Airway epithelial cell (primary cell): ENCODE data around the gene UNC93B1. TPM values are rescaled to one million over a fixed set of nuclear protein-coding genes. Genes with fewer than 3 reads are reported as not detected.

Experiments
- total RNA-seq: library from RNA; depleted of rRNA; stranded (reverse); fragments of >200 nt; gene quantifications from 2 replicates; pipeline ENCODE4 v1.2.3, GENCODE V29; 2015

The UNC93B1 gene, protein sequence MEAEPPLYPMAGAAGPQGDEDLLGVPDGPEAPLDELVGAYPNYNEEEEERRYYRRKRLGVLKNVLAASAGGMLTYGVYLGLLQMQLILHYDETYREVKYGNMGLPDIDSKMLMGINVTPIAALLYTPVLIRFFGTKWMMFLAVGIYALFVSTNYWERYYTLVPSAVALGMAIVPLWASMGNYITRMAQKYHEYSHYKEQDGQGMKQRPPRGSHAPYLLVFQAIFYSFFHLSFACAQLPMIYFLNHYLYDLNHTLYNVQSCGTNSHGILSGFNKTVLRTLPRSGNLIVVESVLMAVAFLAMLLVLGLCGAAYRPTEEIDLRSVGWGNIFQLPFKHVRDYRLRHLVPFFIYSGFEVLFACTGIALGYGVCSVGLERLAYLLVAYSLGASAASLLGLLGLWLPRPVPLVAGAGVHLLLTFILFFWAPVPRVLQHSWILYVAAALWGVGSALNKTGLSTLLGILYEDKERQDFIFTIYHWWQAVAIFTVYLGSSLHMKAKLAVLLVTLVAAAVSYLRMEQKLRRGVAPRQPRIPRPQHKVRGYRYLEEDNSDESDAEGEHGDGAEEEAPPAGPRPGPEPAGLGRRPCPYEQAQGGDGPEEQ
- total RNA-seq, result 18.9 and 26.2 TPM in 2 replicates

DNA sequence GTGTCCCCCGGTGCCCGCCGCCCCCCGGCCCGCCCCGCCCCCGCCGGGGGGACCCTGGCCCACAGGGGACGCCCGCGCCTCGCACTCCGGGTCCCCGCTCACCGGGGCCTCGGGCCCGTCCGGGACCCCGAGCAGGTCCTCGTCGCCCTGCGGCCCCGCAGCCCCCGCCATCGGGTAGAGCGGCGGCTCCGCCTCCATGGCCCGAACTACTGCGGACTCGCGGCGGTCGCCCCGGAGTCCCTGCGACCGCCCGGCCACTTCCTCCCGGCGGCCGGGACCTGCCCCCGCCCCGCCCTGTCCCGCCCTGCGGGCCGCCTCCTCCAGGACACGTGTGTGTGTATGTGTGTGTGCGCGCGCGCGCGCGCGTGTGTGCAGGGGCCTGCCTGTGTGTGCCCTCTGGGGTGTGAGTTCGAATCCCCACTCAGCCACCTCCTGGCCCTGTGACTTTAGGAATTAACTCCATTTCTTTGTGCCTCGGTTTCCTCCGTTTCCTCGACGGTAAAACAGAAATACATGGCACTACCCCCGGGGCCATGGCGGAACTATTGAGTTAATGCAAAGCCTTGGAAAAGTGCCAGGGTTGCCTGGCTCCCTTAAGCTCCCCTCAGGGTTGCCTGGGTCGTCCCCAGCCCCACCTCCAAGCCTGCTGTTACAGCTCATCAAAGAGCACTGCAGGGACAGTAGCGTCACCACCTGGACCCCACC, at the start of gene UNC93B1:
Gene UNC93B1 (minus strand): TSS at position 252 of the 705 bp plus-strand sequence. CDS start 54 bp downstream, at position 198.

GRCh38 chr11:68038718-68039525, 35.0 kb upstream of the UNC93B1 start, which contains the start of gene TCIRG1:
Gene TCIRG1, plus strand, starts transcription at chr11:68039025. Its CDS starts 2,247 bp downstream, at chr11:68041272.

DNA sequence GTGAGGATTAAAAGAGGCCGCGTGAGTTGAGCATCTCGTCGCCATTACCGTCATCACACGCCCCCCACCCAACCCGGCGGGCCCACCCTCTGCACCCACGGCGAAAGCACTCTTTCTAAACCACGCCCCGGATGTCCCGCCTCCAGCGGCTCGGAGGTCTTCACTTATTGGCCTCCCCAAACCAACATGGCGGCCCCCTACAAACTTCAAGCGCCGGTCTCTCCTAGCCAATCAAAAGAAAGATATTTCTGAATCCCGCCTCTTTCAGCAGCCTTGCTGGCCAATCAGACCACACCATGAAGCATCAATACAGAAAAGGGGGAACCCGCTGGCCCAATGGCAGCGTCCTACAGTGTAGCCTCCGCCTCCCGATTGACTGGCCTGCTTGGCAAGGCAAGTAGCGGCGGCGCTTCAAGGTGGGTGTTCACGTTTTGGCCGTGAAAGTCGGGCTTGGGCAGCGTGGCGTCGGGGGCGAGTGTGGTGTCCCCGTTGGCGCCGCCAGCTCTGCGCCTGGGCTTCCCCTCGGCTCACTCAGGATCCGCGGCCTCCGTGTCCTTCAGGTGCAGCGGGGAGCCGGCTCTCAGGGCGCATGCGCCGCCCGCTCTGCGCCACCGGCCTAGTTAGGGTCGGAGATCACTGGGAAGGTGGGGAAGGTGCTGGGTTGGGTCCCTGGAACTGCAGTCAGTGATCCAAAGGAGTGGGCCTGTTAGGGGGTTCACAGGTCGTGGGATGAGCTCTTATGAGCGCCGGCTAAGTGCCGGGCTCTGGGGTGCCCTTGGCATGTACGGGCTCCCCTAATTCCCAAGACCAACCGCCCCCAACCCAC, 26.6 kb upstream of the UNC93B1 start, which contains the start of gene NDUFS8:
Gene NDUFS8 (plus strand): TSS at position 364 of the 826 bp plus-strand sequence. CDS start 1,471 bp downstream, outside the sequence.

GRCh38 chr11:68010090-68011041, 6.5 kb upstream of the UNC93B1 start, which contains the start of gene ALDH3B1:
Gene ALDH3B1, plus strand, starts transcription at chr11:68010327. Its CDS starts 4,971 bp downstream, at chr11:68015298.

Other genes with a start within 250 kb of the UNC93B1 start
- 2.1 and 3.1 TPM in 2 replicates for gene ALDH3B1, start 6.2 kb upstream of the UNC93B1 start, total RNA-seq
- gene NDUFS8, start 26.6 kb upstream of the UNC93B1 start, total RNA-seq, result 204 and 299 TPM in 2 replicates
- gene TCIRG1, start 34.9 kb upstream of the UNC93B1 start, total RNA-seq, result 74.5 and 81.9 TPM in 2 replicates
- 5.2 and 6.9 TPM in 2 replicates for gene CHKA, start 117.3 kb upstream of the UNC93B1 start, total RNA-seq
- 13.5 and 19.9 TPM in 2 replicates for gene KMT5B, start 209.2 kb upstream of the UNC93B1 start, total RNA-seq